ENCODE measurements around the gene PTPRQ.

The PTPRQ gene

GRCh38 chr12:80707830-80708258 is 263.8 kb downstream of the PTPRQ start:
- no peak for DNase-seq

GRCh38 chr12:80708259-80708974 is 264.4 kb downstream of the PTPRQ start:
- DNase-seq, result no peak

GRCh38 chr12:80708975-80709328 is 264.9 kb downstream of the PTPRQ start:
- DNase-seq, result no peak

- peak; percentile 6 for DNase-seq
Observed at GRCh38 chr12:80709811-80710726, 266.0 kb downstream of the PTPRQ start.

- no peak for DNase-seq
Observed at GRCh38 chr12:80710727-80711449, 266.9 kb downstream of the PTPRQ start.

GRCh38 chr12:80711866-80712265 is 267.8 kb downstream of the PTPRQ start:
- DNase-seq, result no peak

GRCh38 chr12:80712866-80713265 is 268.8 kb downstream of the PTPRQ start:
- DNase-seq, result no peak

- DNase-seq, result no peak
Observed at GRCh38 chr12:80713419-80713818, 269.4 kb downstream of the PTPRQ start.

- no peak for DNase-seq
Observed at GRCh38 chr12:80714055-80714454, 270.0 kb downstream of the PTPRQ start.

GRCh38 chr12:80714846-80715245 is 270.8 kb downstream of the PTPRQ start:
- no peak for DNase-seq

GRCh38 chr12:80715713-80716249 is 271.7 kb downstream of the PTPRQ start:
- DNase-seq, result no peak

GRCh38 chr12:80716696-80717469 is 272.8 kb downstream of the PTPRQ start, which contains the start of gene MYF5:
Gene MYF5, plus strand, starts transcription at chr12:80716912. Its CDS starts 152 bp downstream, at chr12:80717064.
- no peak for DNase-seq

GRCh38 chr12:80717856-80718255 is 273.8 kb downstream of the PTPRQ start:
- no peak for DNase-seq

GRCh38 chr12:80720516-80720915 is 276.5 kb downstream of the PTPRQ start:
- DNase-seq, result no peak

GRCh38 chr12:80721326-80721725 is 277.3 kb downstream of the PTPRQ start:
- no peak for DNase-seq
